ENCODE results near the gene ACSM6. TPM values are rescaled to one million over a fixed set of nuclear protein-coding genes. Genes with fewer than 3 reads are reported as not detected.

ACSM6 gene
- total RNA-seq, 1 experiment from 2014 or later: not detected

DNA sequence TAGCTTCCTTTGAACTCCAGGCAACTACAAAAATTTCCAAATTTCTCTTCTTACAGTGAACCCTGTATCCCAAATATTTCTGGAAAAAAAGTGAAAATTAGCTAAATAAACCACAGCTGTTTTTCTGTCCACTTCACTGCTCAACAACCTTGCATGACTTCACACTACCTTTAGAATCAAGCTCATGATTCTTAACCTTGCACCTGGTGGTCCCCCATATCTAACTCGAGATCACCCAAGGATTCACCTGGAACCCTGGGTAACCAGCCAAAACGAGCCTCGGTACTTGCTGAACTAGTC is 49.2 kb downstream of the ACSM6 start:
- Histone ChIP-seq H2BK120ac (ENCODE audit: low read depth, low read length, poor library complexity, severe bottlenecking) (no peak overlapping the region), H4K91ac (ENCODE audit: insufficient read length, low read depth, low read length) (no peak overlapping the region), H4K20me1 (ENCODE audit: control insufficient read depth, insufficient read depth, insufficient read length) (no peaks in the 10 kb centered on the region), H2BK20ac (ENCODE audit: low read depth, low read length, poor library complexity, severe bottlenecking) (no peak overlapping the region), H3K4ac (ENCODE audit: low read depth, low read length) (no peak overlapping the region), H2BK5ac (ENCODE audit: insufficient read length, low read length) (no peak overlapping the region), H3K4me1 (ENCODE audit: insufficient read depth, low read length) (peaks cover 2% of the 10 kb centered on the region; the same call in 1 of the 2 replicates), H3T11ph (ENCODE audit: low read length) (no peak overlapping the region), H3K14ac (ENCODE audit: insufficient read depth, low read length) (no peak overlapping the region), H3K9me3 (ENCODE audit: control insufficient read depth, low read depth, low read length) (no peaks in the 10 kb centered on the region), H3K27me3 (ENCODE audit: insufficient read depth, low read length) (no peaks in the 10 kb centered on the region), H2BK12ac (ENCODE audit: insufficient read length, low read depth, low read length) (no peak overlapping the region), H3K18ac (ENCODE audit: insufficient read length, low read depth, low read length) (no peak overlapping the region), H2BK15ac (ENCODE audit: low read depth, low read length) (no peak overlapping the region), H4K5ac (ENCODE audit: insufficient read length, low read depth, low read length) (no peak overlapping the region), H2AFZ (ENCODE audit: low read length) (no peak overlapping the region), H4K8ac (replicated peaks; ENCODE audit: insufficient read length, low read depth, low read length) (no peak overlapping the region), H3K9ac (ENCODE audit: extremely low read depth, insufficient read length, low read length) (no peak overlapping the region), H3K79me1 (ENCODE audit: insufficient read depth, low read depth, low read length, poor library complexity, severe bottlenecking) (no peaks in the 10 kb centered on the region), H3K56ac (ENCODE audit: insufficient read length, low read depth, low read length) (no peak overlapping the region), H3K23ac (ENCODE audit: insufficient read length, low read depth, low read length) (no peak overlapping the region), H3K4me2 (ENCODE audit: insufficient read depth, insufficient read length, low read length) (no peak overlapping the region), H3K23me2 (ENCODE audit: insufficient read length, low read depth, low read length, poor library complexity, severe bottlenecking) (no peaks in the 10 kb centered on the region), H2AK5ac (ENCODE audit: insufficient read length, low read length) (no peak overlapping the region), H3K27ac (ENCODE audit: insufficient read length, low read depth, low read length) (no peak overlapping the region), H3K79me2 (ENCODE audit: insufficient read depth, low read length) (no peaks in the 10 kb centered on the region)
- peaks cover 16 to 24% of the 10 kb centered on the region in 2 experiments for H3K4me1 Mint-ChIP-seq
- DNase-seq: no peak
- H3K36me3 Mint-ChIP-seq (ENCODE audit: insufficient read depth in 1 of 3, low read depth in 3 of 3): peaks cover 21 to 54% (median 51%) of the 10 kb centered on the region in 3 experiments
- WGBS (ENCODE audit: extremely low coverage, insufficient read length, low lambda C conversion rate): no CpG with 5 or more reads among the region's 3 CpGs
- TF ChIP-seq, protein P1, sequence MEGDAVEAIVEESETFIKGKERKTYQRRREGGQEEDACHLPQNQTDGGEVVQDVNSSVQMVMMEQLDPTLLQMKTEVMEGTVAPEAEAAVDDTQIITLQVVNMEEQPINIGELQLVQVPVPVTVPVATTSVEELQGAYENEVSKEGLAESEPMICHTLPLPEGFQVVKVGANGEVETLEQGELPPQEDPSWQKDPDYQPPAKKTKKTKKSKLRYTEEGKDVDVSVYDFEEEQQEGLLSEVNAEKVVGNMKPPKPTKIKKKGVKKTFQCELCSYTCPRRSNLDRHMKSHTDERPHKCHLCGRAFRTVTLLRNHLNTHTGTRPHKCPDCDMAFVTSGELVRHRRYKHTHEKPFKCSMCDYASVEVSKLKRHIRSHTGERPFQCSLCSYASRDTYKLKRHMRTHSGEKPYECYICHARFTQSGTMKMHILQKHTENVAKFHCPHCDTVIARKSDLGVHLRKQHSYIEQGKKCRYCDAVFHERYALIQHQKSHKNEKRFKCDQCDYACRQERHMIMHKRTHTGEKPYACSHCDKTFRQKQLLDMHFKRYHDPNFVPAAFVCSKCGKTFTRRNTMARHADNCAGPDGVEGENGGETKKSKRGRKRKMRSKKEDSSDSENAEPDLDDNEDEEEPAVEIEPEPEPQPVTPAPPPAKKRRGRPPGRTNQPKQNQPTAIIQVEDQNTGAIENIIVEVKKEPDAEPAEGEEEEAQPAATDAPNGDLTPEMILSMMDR (conservative IDR thresholded peaks at IDR 0.05): peak; percentile 14; the same call in 1 of the 3 replicates
- H3K27me3 Mint-ChIP-seq (ENCODE audit: low read depth): no peaks in the 10 kb centered on the region
- H3K9me3 Mint-ChIP-seq: peaks cover 8 to 9% of the 10 kb centered on the region in 2 experiments
- no peak overlapping the region for H3K4me3 Mint-ChIP-seq
- peak overlapping the region in 2 of 3 experiments; percentile 42 to 83; a peak in 4 of 7 replicates for H3K27ac Mint-ChIP-seq
